Measurements from ENCODE around the gene EMC1.
"Not testable (repeated sequence)": the region's sequence is repeated elsewhere in the genome, so short reads cannot be mapped to it uniquely, and the experiment has no call there.

The EMC1 gene

DNA sequence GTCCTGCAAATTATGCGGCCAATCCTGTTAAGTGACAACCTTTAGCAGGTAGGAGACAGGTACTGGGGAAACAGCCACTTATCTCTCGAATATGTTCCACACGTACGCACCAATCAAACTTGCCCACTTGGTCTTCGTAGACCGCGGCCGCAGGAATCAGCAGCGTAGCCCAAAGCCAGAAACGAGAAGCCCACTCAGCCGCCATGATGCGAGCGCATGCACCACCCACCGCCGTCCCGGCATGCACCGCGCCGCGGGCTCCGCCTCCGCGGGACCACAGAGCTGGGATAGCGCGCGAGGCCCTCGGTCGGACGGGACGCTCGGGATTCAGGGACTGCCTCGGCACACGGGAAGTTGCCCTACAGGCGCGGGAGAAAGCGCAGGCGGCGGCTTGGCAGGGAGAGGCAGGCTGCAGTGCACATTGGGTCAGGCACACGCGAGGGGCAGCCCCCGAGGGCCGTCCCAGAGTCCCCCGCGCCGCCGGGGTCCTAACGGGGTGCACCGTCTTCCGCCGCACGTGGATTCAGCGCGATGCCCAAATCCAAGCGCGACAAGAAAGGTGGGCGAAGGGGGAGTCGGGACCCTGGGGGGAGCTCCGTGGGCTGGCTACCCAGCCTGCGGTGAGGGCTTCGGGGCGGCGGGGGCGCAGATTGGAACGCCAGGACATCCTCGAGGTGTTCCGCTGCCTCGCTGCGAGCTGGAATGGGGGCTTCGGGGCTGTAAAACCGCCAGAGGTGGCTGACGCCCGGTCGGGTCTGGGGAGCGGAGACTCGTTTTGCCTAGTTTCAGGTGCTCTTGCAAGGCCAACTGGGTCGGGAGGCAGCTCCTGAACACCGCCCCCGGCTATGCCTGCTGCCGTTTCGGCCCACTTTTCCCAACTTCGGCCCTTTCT, at the start of gene EMC1, which contains the start of gene MRTO4:
Gene EMC1 (minus strand): TSS at position 220 of the 892 bp plus-strand sequence. CDS start 15 bp downstream, at position 205.
Gene MRTO4 (plus strand): TSS at position 501 of the 892 bp plus-strand sequence. CDS start 31 bp downstream, at position 532.
- peak; percentile 97 for DNase-seq
- H3K36me3 Mint-ChIP-seq (ENCODE audit: low read depth) = peaks cover 85% of the 10 kb centered on the region
- peaks cover 49% of the 10 kb centered on the region for H3K4me1 Mint-ChIP-seq (ENCODE audit: low read depth)
- no peaks in the 10 kb centered on the region for H3K9me3 Mint-ChIP-seq
- peak within 1 kb of the TSS; percentile 99 for H3K4me3 Mint-ChIP-seq
- H3K27ac Mint-ChIP-seq = peak within 1 kb of the TSS; percentile 99
- H3K27me3 Mint-ChIP-seq = no peaks in the 10 kb centered on the region

DNA sequence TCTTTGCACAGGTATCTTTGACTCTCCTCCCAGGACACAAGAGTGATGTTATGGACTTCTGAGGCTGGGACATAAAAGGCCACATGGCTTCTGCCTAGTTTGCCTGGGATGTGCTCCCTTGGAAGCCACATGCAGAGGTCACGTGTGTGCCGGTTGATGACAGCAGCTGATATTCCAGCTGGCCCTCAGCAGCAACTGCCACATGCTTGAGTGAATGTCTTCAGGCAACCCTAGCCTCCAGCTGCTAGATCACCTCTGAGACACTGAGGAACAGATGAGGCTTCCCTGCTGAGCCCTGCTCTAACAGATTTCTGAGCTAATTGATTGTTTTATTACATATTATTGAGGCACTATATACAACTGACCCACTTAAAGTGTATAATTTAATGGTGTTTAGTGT, 48.9 kb upstream of the EMC1 start:
- H3K9me3 Mint-ChIP-seq = peaks cover 8% of the 10 kb centered on the region
- no peak overlapping the region for H3K4me3 Mint-ChIP-seq
- H3K27me3 Mint-ChIP-seq = no peaks in the 10 kb centered on the region
- no peaks in the 10 kb centered on the region for H3K4me1 Mint-ChIP-seq (ENCODE audit: low read depth)
- peaks cover 52% of the 10 kb centered on the region for H3K36me3 Mint-ChIP-seq (ENCODE audit: low read depth)
- H3K27ac Mint-ChIP-seq = no peak overlapping the region
- DNase-seq = no peak

DNA sequence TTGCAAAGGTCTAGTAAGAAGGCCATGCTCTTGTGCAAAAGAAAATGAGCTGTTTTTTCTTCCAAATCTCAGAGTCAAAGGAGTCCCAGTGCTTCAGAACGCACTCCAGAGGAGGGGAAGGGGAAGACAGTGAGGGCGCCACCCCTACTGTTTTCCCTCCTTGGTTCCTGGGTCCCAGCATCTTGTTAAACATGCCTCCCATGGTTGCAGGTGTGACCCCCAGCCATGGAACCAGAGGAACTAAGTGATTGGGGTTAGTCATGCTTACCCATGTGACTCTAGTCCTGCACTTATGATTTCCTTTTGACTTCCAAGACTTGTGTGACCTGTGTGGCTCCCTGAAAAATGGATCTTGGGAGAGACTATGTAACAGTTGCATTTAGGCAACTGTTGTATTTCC, 43.3 kb upstream of the EMC1 start:
- no peaks in the 10 kb centered on the region for H3K4me1 Mint-ChIP-seq (ENCODE audit: low read depth)
- no peak overlapping the region for H3K4me3 Mint-ChIP-seq
- peaks cover 3% of the 10 kb centered on the region for H3K27me3 Mint-ChIP-seq
- H3K9me3 Mint-ChIP-seq = peaks cover 23% of the 10 kb centered on the region
- H3K36me3 Mint-ChIP-seq (ENCODE audit: low read depth) = peaks cover 32% of the 10 kb centered on the region
- H3K27ac Mint-ChIP-seq = no peak overlapping the region
- DNase-seq = no peak

DNA sequence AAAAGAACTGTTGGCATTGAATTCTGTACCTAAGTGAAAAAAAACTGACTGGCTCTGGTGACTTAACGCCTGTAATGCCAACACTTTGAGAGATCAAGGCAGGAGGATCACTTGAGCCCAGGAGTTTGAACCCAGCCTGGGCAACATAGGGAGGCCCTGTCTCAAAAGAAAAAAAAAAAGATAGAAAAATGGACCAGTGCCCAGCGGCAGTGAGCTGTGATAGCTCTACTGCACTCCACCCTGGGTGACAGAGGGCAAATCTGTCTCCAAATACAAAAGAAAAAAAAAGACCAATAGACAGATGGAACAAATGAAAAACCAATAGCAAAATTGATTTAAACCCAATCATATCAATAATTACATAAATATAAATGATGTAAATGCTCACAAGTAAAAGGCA, 37.9 kb upstream of the EMC1 start:
- Mint-ChIP-seq H3K9me3 (peaks cover 6% of the 10 kb centered on the region), H3K36me3 (ENCODE audit: low read depth) (peaks cover 9% of the 10 kb centered on the region), H3K4me3 (peak overlapping the region; percentile 55), H3K4me1 (ENCODE audit: low read depth) (peaks cover 6% of the 10 kb centered on the region), H3K27ac (no peak overlapping the region), H3K27me3 (peaks cover 21% of the 10 kb centered on the region)
- DNase-seq = no peak

DNA sequence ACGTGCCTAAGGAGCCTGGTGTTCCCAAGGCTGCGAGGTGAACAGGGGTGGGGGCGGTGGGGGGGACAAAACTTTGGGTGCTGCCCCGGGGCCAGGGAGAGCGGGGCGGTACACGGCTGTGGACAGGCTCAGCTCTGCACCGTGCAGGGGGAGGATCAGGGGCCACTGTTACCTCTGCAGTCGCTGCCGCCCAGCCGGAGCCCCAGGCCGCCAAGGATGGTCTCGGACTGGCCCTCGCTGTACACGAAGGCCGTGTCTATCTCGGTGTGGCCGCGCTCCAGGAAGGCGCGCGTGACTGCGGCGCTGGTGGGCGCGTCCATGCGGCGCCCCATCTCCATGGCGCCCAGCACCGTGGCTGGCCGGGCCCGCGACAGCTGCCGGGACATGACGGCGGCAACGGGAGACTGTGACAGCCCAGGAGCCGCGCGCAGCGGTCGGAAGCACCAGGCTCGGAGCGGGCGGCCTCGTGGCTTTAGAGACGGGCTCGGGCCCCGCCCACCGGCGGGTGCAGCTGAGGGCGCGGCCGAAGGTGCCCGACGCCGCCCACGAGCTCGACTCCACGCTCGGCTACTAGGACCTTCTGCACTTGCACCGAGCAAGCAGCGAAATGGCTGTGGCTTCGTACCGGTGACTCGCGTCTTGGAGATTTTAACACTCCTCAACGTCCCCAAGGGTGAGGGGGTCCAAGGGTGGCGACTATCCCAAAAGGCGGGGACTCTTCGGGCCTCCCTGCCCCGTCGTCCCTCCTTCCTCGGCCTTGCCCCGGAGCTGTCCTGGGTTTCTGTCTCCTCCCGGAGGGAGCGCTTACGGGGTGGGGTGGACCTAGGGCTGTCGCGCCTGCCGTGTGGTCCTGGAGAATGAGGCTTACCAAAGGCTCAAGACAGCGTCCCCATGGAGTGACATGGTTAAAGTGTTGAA, 37.3 kb upstream of the EMC1 start, which contains the start of gene AKR7A3:
Gene AKR7A3 (minus strand): TSS at position 447 of the 918 bp plus-strand sequence. CDS start 61 bp downstream, at position 386.
- DNase-seq = peak; percentile 74
- H3K4me1 Mint-ChIP-seq (ENCODE audit: low read depth); H3K9me3 Mint-ChIP-seq; H3K36me3 Mint-ChIP-seq (ENCODE audit: low read depth); H3K27ac Mint-ChIP-seq: not testable (repeated sequence)
- Mint-ChIP-seq H3K4me3 (peak within 1 kb of the TSS; percentile 55), H3K27me3 (peaks cover 21% of the 10 kb centered on the region)

DNA sequence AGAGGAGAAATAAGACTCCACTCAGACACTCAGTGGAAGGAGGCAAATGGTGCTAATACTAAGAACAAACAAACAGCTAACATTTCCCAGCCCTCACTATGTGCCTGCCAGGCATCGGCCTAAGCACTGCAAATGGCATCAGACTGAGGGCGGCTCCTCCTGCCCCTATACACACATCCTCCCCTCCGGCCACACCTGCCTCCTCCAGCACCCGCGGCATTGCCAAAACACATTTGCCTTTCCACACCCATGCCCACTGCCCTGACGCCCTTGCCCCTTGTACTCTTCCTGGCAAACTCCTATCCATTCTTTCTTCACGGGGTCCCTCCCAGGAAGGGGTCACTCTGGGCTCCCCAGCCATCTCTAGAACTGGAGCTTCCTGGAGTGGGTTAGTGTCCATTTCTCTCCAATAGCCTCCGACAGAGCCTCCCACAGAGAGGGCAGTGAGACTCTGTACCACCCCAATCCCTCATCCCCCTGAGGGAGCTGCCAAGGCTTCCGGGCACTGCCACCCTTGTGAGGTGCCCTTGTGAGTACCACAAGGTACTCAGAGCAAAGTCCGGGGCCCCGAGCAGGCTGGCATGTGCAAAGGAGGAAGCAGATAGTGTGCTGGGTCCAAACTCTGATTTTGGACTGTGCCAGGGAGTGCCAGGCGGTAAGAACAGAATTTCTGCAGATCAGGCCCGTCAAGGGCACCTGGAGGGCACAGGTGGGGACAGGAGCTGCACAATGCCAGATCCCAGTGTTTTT, 36.3 kb upstream of the EMC1 start:
- Mint-ChIP-seq H3K9me3 (no peaks in the 10 kb centered on the region), H3K36me3 (ENCODE audit: low read depth) (peaks cover 4% of the 10 kb centered on the region), H3K27ac (no peak overlapping the region), H3K4me3 (peak overlapping the region; percentile 53), H3K27me3 (peaks cover 21% of the 10 kb centered on the region), H3K4me1 (ENCODE audit: low read depth) (peaks cover 6% of the 10 kb centered on the region)
- DNase-seq = no peak

DNA sequence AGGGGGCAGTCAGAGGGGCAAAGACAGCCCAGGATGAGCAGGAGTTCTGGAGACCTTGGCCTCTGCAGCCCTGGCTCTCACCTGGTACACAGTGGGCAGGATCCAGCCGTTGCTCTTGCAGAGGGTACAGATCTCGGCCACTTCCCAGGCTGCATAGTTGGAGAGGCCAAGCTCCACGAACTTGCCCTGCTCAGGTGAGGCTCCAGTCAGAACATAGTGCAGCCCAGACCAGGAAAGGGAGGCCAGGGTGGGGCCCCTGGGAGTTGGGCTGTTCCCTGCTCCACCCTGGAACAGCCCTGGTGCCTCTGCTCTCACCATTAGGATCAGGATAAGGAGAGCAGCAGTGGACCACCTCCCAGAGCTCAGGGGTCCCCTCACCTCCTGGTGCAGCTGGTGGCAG, 34.5 kb upstream of the EMC1 start:
- peaks cover 21% of the 10 kb centered on the region for H3K27me3 Mint-ChIP-seq
- H3K9me3 Mint-ChIP-seq; DNase-seq; H3K4me3 Mint-ChIP-seq; H3K4me1 Mint-ChIP-seq (ENCODE audit: low read depth); H3K27ac Mint-ChIP-seq; H3K36me3 Mint-ChIP-seq (ENCODE audit: low read depth): not testable (repeated sequence)

DNA sequence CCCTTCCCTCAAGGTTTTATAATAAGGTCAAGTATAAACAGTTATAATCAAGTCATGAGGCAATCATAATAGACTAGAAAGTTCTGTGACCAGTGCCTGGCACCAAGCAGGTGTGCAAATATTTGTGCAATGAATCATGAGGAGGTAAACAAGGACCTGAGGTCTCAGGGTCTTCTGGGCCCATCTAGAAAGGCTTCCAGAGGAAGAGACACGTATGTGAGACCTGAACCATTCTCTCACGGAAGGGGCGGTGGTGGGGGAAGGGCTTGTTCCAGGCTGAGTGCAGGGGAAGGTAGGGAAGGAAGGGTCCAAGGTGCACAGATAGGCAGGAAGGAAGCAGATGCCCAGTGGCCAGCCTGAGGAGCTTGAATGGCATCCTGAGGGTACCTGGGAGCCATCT, 34.0 kb upstream of the EMC1 start:
- not testable (repeated sequence) for H3K9me3 Mint-ChIP-seq

DNA sequence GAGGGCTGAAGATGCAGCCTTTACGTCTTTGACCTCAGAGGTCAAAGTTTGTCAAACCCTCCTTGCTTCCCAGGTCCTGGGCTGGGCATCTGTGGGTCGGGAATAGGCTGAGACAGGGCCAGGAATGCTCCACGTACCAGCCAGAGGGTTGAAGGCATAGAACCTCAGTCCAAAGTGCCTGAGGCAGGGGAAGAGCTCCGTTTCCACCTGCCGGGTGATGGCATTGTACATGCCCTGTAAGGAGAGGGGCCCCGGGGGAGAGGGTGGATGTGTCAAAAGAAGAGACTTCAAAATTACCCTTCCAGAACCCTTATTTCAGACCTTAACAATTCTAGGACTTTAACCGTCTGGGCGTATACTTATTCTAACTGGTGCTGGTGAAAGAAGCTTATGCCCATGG, 33.6 kb upstream of the EMC1 start:
- peaks cover 6% of the 10 kb centered on the region for H3K4me1 Mint-ChIP-seq (ENCODE audit: low read depth)

More for the DNA sequence above, 34.0 kb upstream of the EMC1 start:
- not testable (repeated sequence) for DNase-seq; H3K4me3 Mint-ChIP-seq; H3K36me3 Mint-ChIP-seq (ENCODE audit: low read depth); H3K27ac Mint-ChIP-seq; H3K4me1 Mint-ChIP-seq (ENCODE audit: low read depth)
- peaks cover 21% of the 10 kb centered on the region for H3K27me3 Mint-ChIP-seq

DNA sequence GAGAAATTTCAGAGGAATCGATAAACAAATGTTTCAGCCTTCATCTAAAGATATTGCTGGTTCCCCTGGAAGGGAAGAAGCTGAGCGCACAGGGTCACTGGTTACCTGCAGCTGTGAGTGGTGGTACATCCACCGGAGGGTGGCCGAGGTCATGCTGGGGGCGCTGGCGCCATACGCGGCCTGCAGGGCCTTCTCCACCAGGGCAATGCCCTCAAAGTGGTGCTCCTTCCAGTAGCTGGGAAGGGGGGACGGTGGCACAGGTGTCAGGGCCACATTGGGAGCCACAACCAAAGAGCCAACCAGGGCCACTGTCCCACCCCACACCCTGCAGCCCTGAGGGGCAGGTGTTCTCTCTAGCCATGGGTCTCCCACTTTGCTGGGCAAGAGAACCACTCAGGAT, 32.6 kb upstream of the EMC1 start:
- no peaks in the 10 kb centered on the region for H3K9me3 Mint-ChIP-seq
- no peaks in the 10 kb centered on the region for H3K36me3 Mint-ChIP-seq (ENCODE audit: low read depth)
- no peak overlapping the region for H3K4me3 Mint-ChIP-seq
- H3K27ac Mint-ChIP-seq = no peak overlapping the region
- H3K4me1 Mint-ChIP-seq (ENCODE audit: low read depth) = peaks cover 3% of the 10 kb centered on the region
- DNase-seq = no peak
- peaks cover 12% of the 10 kb centered on the region for H3K27me3 Mint-ChIP-seq

More for the DNA sequence above, 33.6 kb upstream of the EMC1 start:
- Mint-ChIP-seq H3K27me3 (peaks cover 21% of the 10 kb centered on the region), H3K27ac (no peak overlapping the region), H3K9me3 (no peaks in the 10 kb centered on the region), H3K36me3 (ENCODE audit: low read depth) (no peaks in the 10 kb centered on the region), H3K4me3 (no peak overlapping the region)
- no peak for DNase-seq

DNA sequence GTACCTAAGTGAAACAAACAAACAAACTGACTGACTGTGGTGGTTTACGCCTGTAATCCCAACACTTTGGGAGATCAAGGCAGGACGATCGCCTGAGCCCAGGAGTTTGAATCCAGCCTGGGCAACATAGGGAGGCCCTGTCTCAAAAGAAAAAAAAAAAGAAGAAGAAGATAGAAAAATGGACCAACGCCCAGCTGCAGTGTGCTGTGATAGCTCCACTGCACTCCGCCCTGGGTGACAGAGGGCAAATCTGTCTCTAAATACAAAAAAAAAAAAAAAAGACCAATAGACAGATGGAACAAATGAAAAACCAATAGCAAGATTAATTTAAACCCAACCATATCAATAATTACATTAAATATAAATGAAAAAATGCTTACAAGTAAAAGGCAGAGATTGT, 23.3 kb upstream of the EMC1 start:
- peaks cover 6% of the 10 kb centered on the region for H3K36me3 Mint-ChIP-seq (ENCODE audit: low read depth)
- H3K4me3 Mint-ChIP-seq = no peak overlapping the region
- H3K9me3 Mint-ChIP-seq = no peaks in the 10 kb centered on the region
- H3K27me3 Mint-ChIP-seq = peaks cover 30% of the 10 kb centered on the region
- no peak overlapping the region for H3K27ac Mint-ChIP-seq
- peaks cover 5% of the 10 kb centered on the region for H3K4me1 Mint-ChIP-seq (ENCODE audit: low read depth)
- DNase-seq = no peak

DNA sequence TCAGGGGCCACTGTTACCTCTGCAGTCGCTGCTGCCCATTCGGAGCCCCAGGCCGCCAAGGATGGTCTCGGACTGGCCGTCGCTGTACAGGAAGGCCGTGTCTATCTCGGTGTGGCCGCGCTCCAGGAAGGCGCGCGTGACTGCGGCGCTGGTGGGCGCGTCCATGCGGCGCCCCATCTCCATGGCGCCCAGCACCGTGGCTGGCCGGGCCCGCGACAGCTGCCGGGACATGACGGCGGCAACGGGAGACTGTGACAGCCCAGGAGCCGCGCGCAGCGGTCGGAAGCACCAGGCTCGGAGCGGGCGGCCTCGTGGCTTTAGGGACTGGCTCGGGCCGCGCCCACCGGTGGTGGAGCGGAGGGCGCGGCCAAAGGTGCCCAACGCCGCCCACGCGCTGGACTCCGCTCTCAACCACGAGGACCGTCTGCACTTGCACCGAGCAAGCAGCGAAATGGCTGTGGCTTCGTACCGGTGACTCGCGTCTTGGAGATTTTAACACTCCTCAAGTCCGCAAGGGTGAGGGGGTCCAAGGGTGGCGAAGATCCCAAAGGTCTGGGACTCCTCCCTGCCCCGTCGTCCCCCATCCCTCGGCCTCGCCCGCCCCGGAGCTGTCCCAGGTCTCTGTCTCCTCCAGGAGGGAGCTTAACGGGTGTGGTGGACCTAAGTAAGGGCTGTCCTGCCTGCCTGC, 22.7 kb upstream of the EMC1 start:
- not testable (repeated sequence) for H3K9me3 Mint-ChIP-seq; H3K4me1 Mint-ChIP-seq (ENCODE audit: low read depth); H3K27ac Mint-ChIP-seq; H3K4me3 Mint-ChIP-seq; H3K36me3 Mint-ChIP-seq (ENCODE audit: low read depth); DNase-seq
- H3K27me3 Mint-ChIP-seq = peaks cover 30% of the 10 kb centered on the region

DNA sequence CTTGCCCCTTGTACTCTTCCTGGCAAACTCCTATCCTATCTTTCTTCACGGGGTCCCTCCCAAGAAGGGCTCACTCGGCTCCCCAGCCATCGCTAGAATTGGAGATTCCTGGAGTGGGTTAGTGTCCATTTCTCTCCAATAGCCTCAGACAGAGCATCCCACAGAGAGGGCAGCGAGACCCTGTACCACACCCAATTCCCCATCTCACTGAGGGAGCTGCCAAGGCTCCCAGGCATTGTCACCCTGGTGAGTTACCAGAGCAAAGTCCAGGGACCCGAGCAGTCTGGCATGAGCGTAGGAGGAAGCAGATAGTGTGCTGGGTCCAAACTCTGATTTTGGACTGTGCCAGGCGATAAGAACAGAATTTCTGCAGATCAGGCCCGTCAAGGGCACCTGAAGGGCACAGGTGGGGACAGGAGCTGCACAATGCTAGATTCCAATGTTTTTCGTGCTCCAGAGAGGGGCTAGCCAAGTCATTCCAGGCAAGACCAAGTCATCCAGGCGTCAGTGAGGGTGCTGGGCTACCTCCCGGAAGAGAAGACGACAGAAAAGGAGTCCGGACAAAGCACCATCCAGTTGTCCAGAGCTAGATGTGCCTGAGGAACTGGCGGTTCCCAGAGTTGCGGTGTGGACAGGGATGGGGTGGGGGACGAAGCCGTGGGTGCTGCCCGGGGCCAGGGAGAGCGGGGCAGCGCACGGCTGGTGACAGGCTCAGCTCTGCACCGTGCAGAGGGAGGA, 22.0 kb upstream of the EMC1 start:
- peaks cover 6% of the 10 kb centered on the region for H3K36me3 Mint-ChIP-seq (ENCODE audit: low read depth)
- no peaks in the 10 kb centered on the region for H3K9me3 Mint-ChIP-seq
- H3K27me3 Mint-ChIP-seq = peaks cover 30% of the 10 kb centered on the region
- DNase-seq = no peak
- peaks cover 5% of the 10 kb centered on the region for H3K4me1 Mint-ChIP-seq (ENCODE audit: low read depth)
- H3K4me3 Mint-ChIP-seq = no peak overlapping the region
- H3K27ac Mint-ChIP-seq = no peak overlapping the region
